GM11168 (cell line): ENCODE results near the gene TRPV5.
"Not testable (repeated sequence)": the region's sequence is repeated elsewhere in the genome, so short reads cannot be mapped to it uniquely, and the experiment has no call there.

ENCODE experiments used
- in situ Hi-C: fragments of 300-500 bp; cut with MboI; formaldehyde crosslinking; loops from one replicate; pipeline ENCODE4 v1.12.0; 2022; ENCODE audit warnings: low sequenced_read_pairs; ENCODE audit not compliant: unreplicated experiment

Gene TRPV5

GRCh38 chr7:142933624-142934023, at the start of gene TRPV5:
Gene TRPV5 (minus strand): TSS chr7:142933746. CDS start chr7:142933459, 287 bp downstream.
- in situ Hi-C loops, result no loop called here

GRCh38 chr7:142978402-142978801, 44.9 kb upstream of the TRPV5 start:
- in situ Hi-C loops, result not testable (repeated sequence)

- in situ Hi-C loops, result no loop called here
Measured at GRCh38 chr7:142974626-142975025, 41.1 kb upstream of the TRPV5 start.

- in situ Hi-C loops, result no loop called here
Measured at GRCh38 chr7:142969183-142969582, 35.6 kb upstream of the TRPV5 start.

GRCh38 chr7:142968229-142968628, 34.7 kb upstream of the TRPV5 start:
- in situ Hi-C loops, result no loop called here

GRCh38 chr7:142964502-142965246, 31.1 kb upstream of the TRPV5 start:
- in situ Hi-C loops, result no loop called here

GRCh38 chr7:142963993-142964392, 30.4 kb upstream of the TRPV5 start:
- in situ Hi-C loops, result no loop called here

- in situ Hi-C loops, result no loop called here
Measured at GRCh38 chr7:142962991-142963390, 29.4 kb upstream of the TRPV5 start.

GRCh38 chr7:142961973-142962926, 28.7 kb upstream of the TRPV5 start, which contains the start of gene KEL:
Gene KEL (minus strand): TSS chr7:142962363. CDS start chr7:142962206, 157 bp downstream.
- in situ Hi-C loops, result no loop called here

GRCh38 chr7:142961595-142961972, 28.0 kb upstream of the TRPV5 start:
- in situ Hi-C loops, result no loop called here

GRCh38 chr7:142960955-142961512, 27.5 kb upstream of the TRPV5 start:
- in situ Hi-C loops, result no loop called here

- in situ Hi-C loops, result no loop called here
Measured at GRCh38 chr7:142959202-142959601, 25.7 kb upstream of the TRPV5 start.

- in situ Hi-C loops, result no loop called here
Measured at GRCh38 chr7:142957723-142958122, 24.2 kb upstream of the TRPV5 start.

- in situ Hi-C loops, result no loop called here
Measured at GRCh38 chr7:142956951-142957623, 23.5 kb upstream of the TRPV5 start.

GRCh38 chr7:142954680-142955268, 21.2 kb upstream of the TRPV5 start:
- in situ Hi-C loops, result no loop called here

- in situ Hi-C loops, result no loop called here
Measured at GRCh38 chr7:142950235-142950634, 16.7 kb upstream of the TRPV5 start.

- in situ Hi-C loops, result no loop called here
Measured at GRCh38 chr7:142948603-142949002, 15.1 kb upstream of the TRPV5 start.

GRCh38 chr7:142945001-142945400, 11.5 kb upstream of the TRPV5 start:
- in situ Hi-C loops, result no loop called here

GRCh38 chr7:142943706-142944268, 10.2 kb upstream of the TRPV5 start:
- in situ Hi-C loops, result no loop called here

- in situ Hi-C loops, result no loop called here
Measured at GRCh38 chr7:142942746-142943145, 9.2 kb upstream of the TRPV5 start.
